Esophagus squamous epithelium (tissue), 5 donors: Measurements from ENCODE around the gene PLEKHO1. TPM values are rescaled to one million over a fixed set of nuclear protein-coding genes. Genes with fewer than 3 reads are reported as not detected.

Experiments
- DNase-seq: peaks from one replicate; lab custom pipeline; 2025; lab: John Stamatoyannopoulos, UW
- H3K27ac ChIP-seq, 4 donors: fragments of 200-600 bp; sonication (generic); one replicate each; pipeline ENCODE4 v1.5.1; 2016 to 2019; ENCODE audit warnings: mild to moderate bottlenecking in 1 of 4
- H3K27me3 ChIP-seq, 4 donors: fragments of 200-600 bp; sonication (generic); 1 replicate in 3 of 4; 2 replicates in 1 of 4; pipeline versions ENCODE4 v1.5.1 to v1.6.0; 2017 to 2021; ENCODE audit warnings: antibody characterized with exemption in 1 of 4
- H3K36me3 ChIP-seq, 3 donors: fragments of 200-600 bp; sonication (generic); one replicate each; pipeline ENCODE4 v1.5.1; 2016 to 2019
- H3K4me1 ChIP-seq, 3 donors: fragments of 200-600 bp; sonication (generic); one replicate each; pipeline ENCODE4 v1.5.1; 2017 to 2019
- H3K4me3 ChIP-seq, 4 donors: fragments of 200-600 bp; sonication (generic); 1 replicate in 3 of 4; 2 replicates in 1 of 4; pipeline ENCODE4 v1.5.1; 2016 to 2019; ENCODE audit warnings: mild to moderate bottlenecking in 2 of 4, moderate library complexity in 1 of 4
- H3K9me3 ChIP-seq, 3 donors: fragments of 200-600 bp; sonication (generic); one replicate each; pipeline ENCODE4 v1.5.1; 2016 to 2019
- CTCF ChIP-seq, 6 experiments: fragments of 450-650 bp in 4 of 6; fragments of 200-600 bp in 2 of 6; sonication (generic) in 2 of 6; IDR thresholded peaks; one replicate each; pipeline ENCODE4 v1.5.1; 2016 to 2019; ENCODE audit warnings: antibody characterized with exemption in 6 of 6, mild to moderate bottlenecking in 4 of 6, moderate library complexity in 4 of 6
- POLR2A ChIP-seq, 4 donors: fragments of 450-650 bp; IDR thresholded peaks; one replicate each; pipeline ENCODE4 v1.6.1; 2017; ENCODE audit warnings: antibody characterized with exemption in 4 of 4, mild to moderate bottlenecking in 4 of 4, moderate library complexity in 3 of 4
- WGBS, 2 donors: methylation state at CpG; one replicate each; pipeline ENCODE4 v1.1.5; 2018; 5-methylcytosine and 5-hydroxymethylcytosine counted together
- intact Hi-C: fragments of 100-400 bp; cut with DNase I; formaldehyde crosslinking; loops from one replicate; pipeline ENCODE4 v1.15.0; 2022
- total RNA-seq, 4 donors: library from RNA; depleted of rRNA; stranded (reverse); fragments of >200 nt; gene quantifications; one replicate each; pipeline ENCODE4 v1.1.0, GENCODE V29; 2016
- donor health status: DM: yes; HTN: yes; CAD: no.

PLEKHO1 gene
- total RNA-seq, 4 donors from 2014 or later: 6.0 to 46.9 (median 13.3) TPM

GRCh38 chr1:150162862-150163706 is 13.4 kb downstream of the PLEKHO1 start:
- H3K36me3 ChIP-seq: peaks cover 0 to 11% (median 0%) of the 10 kb centered on the region in 3 donors
- TF ChIP-seq POLR2A (IDR thresholded peaks at IDR 0.05) (peak in 3 of 4 donors; percentile 70 to 95 (median 80)), CTCF (IDR thresholded peaks at IDR 0.05) (peak in 3 of 6 experiments; percentile 20 to 48 (median 41))
- H3K4me1 ChIP-seq: peaks cover 6 to 74% (median 13%) of the 10 kb centered on the region in 3 donors
- WGBS, 2 donors: 13 to 20% methylated on average over 14 of the region's 14 CpGs
- H3K9me3 ChIP-seq: no peaks in the 10 kb centered on the region
- H3K4me3 ChIP-seq: peak overlapping the region; percentile 13 to 48 (median 44)
- peak overlapping the region; percentile 76 to 94 (median 90) for H3K27ac ChIP-seq
- intact Hi-C loops: no loop called here
- no peaks in the 10 kb centered on the region for H3K27me3 ChIP-seq
- DNase-seq: peak; percentile 30

DNA sequence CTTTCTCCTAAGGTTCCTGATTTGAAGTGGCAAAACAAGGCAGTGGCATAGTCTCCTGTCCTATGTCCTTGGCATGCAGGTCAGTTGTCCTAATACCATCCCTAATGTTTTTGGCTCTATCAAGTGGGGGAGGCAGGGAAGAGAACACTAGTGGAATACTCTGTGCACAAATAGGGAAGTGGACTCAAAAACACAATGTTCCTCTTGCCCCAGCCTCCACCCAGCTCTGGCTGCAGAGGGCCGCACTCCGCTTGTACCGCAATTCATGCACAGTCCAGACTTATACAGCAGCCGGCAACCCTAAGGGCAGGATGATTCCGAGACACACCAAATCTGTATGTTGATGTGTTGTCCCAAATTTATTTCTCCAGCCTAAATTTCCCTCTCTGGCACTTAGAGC is 14.5 kb downstream of the PLEKHO1 start:
- H3K4me3 ChIP-seq: no peak overlapping the region
- H3K4me1 ChIP-seq: peaks cover 6 to 68% (median 13%) of the 10 kb centered on the region in 3 donors
- WGBS, 2 donors: 75 to 76% methylated on average over 5 of the region's 5 CpGs
- no peak for DNase-seq
- H3K27me3 ChIP-seq: no peaks in the 10 kb centered on the region
- no peaks in the 10 kb centered on the region for H3K9me3 ChIP-seq
- peaks cover 0 to under 1% (median 0%) of the 10 kb centered on the region in 3 donors for H3K36me3 ChIP-seq
- peak overlapping the region; percentile 76 to 94 (median 90) for H3K27ac ChIP-seq
- TF ChIP-seq CTCF (IDR thresholded peaks at IDR 0.05) (no peak), POLR2A (IDR thresholded peaks at IDR 0.05) (peak in 1 of 4 donors; percentile 22)
- intact Hi-C loops: no loop called here

DNA sequence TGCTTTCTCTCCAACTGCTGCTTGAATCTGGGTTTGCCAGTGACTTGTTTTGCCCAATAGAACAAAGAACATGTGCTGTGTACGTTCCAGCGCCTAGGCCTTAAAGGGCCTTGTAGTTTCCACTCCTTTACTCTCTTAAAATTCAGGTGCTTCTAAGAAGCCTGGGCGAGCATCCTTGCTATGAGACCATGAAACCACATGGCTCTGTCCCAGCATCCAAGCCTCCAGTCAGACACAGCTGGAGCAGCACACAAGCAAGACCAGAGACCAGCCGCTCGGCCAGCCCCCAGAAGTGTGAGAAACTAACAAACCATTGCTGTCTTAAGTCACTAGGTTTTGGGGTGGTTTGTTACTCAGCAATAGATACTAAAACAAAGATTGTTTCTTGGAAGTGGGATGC is 15.1 kb downstream of the PLEKHO1 start:
- 83 to 92% methylated on average over 3 to 5 of the region's 5 CpGs for WGBS, 2 donors
- no peaks in the 10 kb centered on the region for H3K9me3 ChIP-seq
- H3K27ac ChIP-seq: peak overlapping the region in 3 of 4 donors; percentile 87 to 94 (median 93)
- TF ChIP-seq CTCF (IDR thresholded peaks at IDR 0.05) (no peak), POLR2A (IDR thresholded peaks at IDR 0.05) (no peak)
- H3K36me3 ChIP-seq: no peaks in the 10 kb centered on the region
- no peak for DNase-seq
- no peaks in the 10 kb centered on the region for H3K27me3 ChIP-seq
- intact Hi-C loops: no loop called here
- H3K4me3 ChIP-seq: no peak overlapping the region
- peaks cover 6 to 66% (median 16%) of the 10 kb centered on the region in 3 donors for H3K4me1 ChIP-seq

- DNase-seq: no peak
- 63 to 68% methylated on average over 12 to 13 of the region's 14 CpGs for WGBS, 2 donors
- Histone ChIP-seq H3K4me1 (peaks cover 5 to 57% (median 16%) of the 10 kb centered on the region in 3 donors), H3K27ac (peak overlapping the region in 2 of 4 donors; percentile 93 to 94), H3K36me3 (no peaks in the 10 kb centered on the region), H3K9me3 (no peaks in the 10 kb centered on the region), H3K4me3 (no peak overlapping the region), H3K27me3 (no peaks in the 10 kb centered on the region)
- intact Hi-C loops: no loop called here
- TF ChIP-seq CTCF (IDR thresholded peaks at IDR 0.05): peak in 5 of 6 experiments; percentile 43 to 65 (median 51)
- no peak for TF ChIP-seq POLR2A (IDR thresholded peaks at IDR 0.05)
Measured at GRCh38 chr1:150165622-150166612, 16.2 kb downstream of the PLEKHO1 start.
